HepG2 (cell line): ENCODE measurements around the gene ZNF446. TPM values are rescaled to one million over a fixed set of nuclear protein-coding genes. Genes with fewer than 3 reads are reported as not detected.

ENCODE experiments used
- CEBPG ChIP-seq: IDR thresholded peaks from 2 replicates; pipeline ENCODE4 v1.6.1; 2016
- DRAP1 ChIP-seq: IDR thresholded peaks from 2 replicates; pipeline ENCODE4 v1.6.1; 2016; ENCODE audit warnings: missing genetic modification reagents, missing compliant biosample characterization
- ELF4 ChIP-seq: sonication (generic); formaldehyde crosslinking; IDR thresholded peaks from 2 replicates; pipeline ENCODE4 v1.5.0; 2020; ENCODE audit warnings: missing genetic modification reagents, mild to moderate bottlenecking, moderate library complexity, borderline replicate concordance
- ETV5 ChIP-seq: IDR thresholded peaks from 2 replicates; pipeline ENCODE4 v1.6.1; 2018; ENCODE audit warnings: missing biosample characterization, missing genetic modification reagents, inconsistent platforms, borderline replicate concordance
- FOXP4 ChIP-seq: sonication (generic); formaldehyde crosslinking; IDR thresholded peaks from 2 replicates; pipeline ENCODE4 v1.4.0; 2020; ENCODE audit warnings: missing genetic modification reagents
- GLMP ChIP-seq: sonication (generic); formaldehyde crosslinking; IDR thresholded peaks from 2 replicates; pipeline ENCODE4 v1.9.0; 2021; ENCODE audit warnings: missing genetic modification reagents, mild to moderate bottlenecking, borderline replicate concordance
- MTF1 ChIP-seq: sonication (generic); formaldehyde crosslinking; IDR thresholded peaks from 2 replicates; pipeline ENCODE4 v1.5.0; 2020; ENCODE audit warnings: missing genetic modification reagents
- SOX6 ChIP-seq, 2 experiments: fragments of 450-650 bp in 1 of 2; sonication (generic) in 1 of 2; formaldehyde crosslinking in 1 of 2; IDR thresholded peaks; 2 replicates each; pipeline versions ENCODE4 v1.4.0 to v1.6.1; 2017 to 2020; ENCODE audit warnings: antibody characterized with exemption in 1 of 2, mild to moderate bottlenecking in 1 of 2, missing genetic modification reagents in 1 of 2
- TEAD2 ChIP-seq: sonication (generic); formaldehyde crosslinking; IDR thresholded peaks from 2 replicates; pipeline ENCODE4 v1.9.0; 2021; ENCODE audit warnings: missing genetic modification reagents
- ZNF337 ChIP-seq: sonication (generic); formaldehyde crosslinking; IDR thresholded peaks from 2 replicates; pipeline ENCODE4 v1.5.1; 2020; ENCODE audit warnings: missing genetic modification reagents, low read depth, mild to moderate bottlenecking, borderline replicate concordance
- ZNF367 ChIP-seq: sonication (generic); formaldehyde crosslinking; IDR thresholded peaks from 2 replicates; pipeline ENCODE4 v1.4.0; 2020; ENCODE audit warnings: missing genetic modification reagents, borderline replicate concordance
- ZNF567 ChIP-seq: sonication (generic); formaldehyde crosslinking; IDR thresholded peaks from 2 replicates; pipeline ENCODE4 v1.8.1; 2023; ENCODE audit warnings: mild to moderate bottlenecking, missing genetic modification reagents, borderline replicate concordance
- ZNF572 ChIP-seq: sonication (generic); formaldehyde crosslinking; IDR thresholded peaks from 2 replicates; pipeline ENCODE4 v1.5.1; 2020; ENCODE audit warnings: mild to moderate bottlenecking, missing genetic modification reagents
- ZNF639 ChIP-seq: conservative IDR thresholded peaks from 2 replicates; pipeline ENCODE4 v1.6.1; 2018; ENCODE audit warnings: missing genetic modification reagents
- ZNF674 ChIP-seq: sonication (generic); formaldehyde crosslinking; IDR thresholded peaks from 2 replicates; pipeline ENCODE4 v1.5.0; 2020; ENCODE audit warnings: low read depth, mild to moderate bottlenecking, missing genetic modification reagents
- ZNF710 ChIP-seq: sonication (generic); formaldehyde crosslinking; IDR thresholded peaks from 2 replicates; pipeline ENCODE4 v1.5.0; 2020; ENCODE audit warnings: mild to moderate bottlenecking, missing genetic modification reagents, borderline replicate concordance
- ZNF75D ChIP-seq: sonication (generic); formaldehyde crosslinking; IDR thresholded peaks from 2 replicates; pipeline ENCODE4 v1.8.1; 2023; ENCODE audit warnings: missing genetic modification reagents, mild to moderate bottlenecking, borderline replicate concordance
- polyA plus RNA-seq, 8 experiments: library from polyadenylated mRNA; depleted of rRNA in 3 of 8; stranded (reverse) in 7 of 8; unstranded in 1 of 8; fragments of >200 nt; fragmentation: Illumina TruSeq in 4 of 8; extraction: Trizol in 4 of 8; gene quantifications; 2 replicates each; pipeline versions ENCODE4 v1.2.1 to v1.2.3, GENCODE V29; 2011 to 2016; ENCODE audit warnings: low read depth in 4 of 8, missing spikeins in 1 of 8, mixed read lengths in 1 of 8; ENCODE audit not compliant: insufficient read depth in 1 of 8
- total RNA-seq, 5 experiments: library from RNA; depleted of rRNA; stranded (reverse); fragments of >200 nt; fragmentation: Illumina TruSeq; extraction: Trizol; gene quantifications; 2 replicates each; pipeline ENCODE4 v1.2.3, GENCODE V29; 2016; ENCODE audit warnings: low read depth in 1 of 5

The ZNF446 gene
- total and polyA plus RNA-seq, 2 of the 13 experiments (the other 11 are each of a cell fraction or from before 2014, with no cell fraction given), result 3.0 to 3.6 TPM

GRCh38 chr19:58519087-58519354, 42.9 kb downstream of the ZNF446 start (continued):
- TF ChIP-seq TEAD2 (CRISPR knock-in tag), result 0 out of 2 replicates have a peak, but pooled peaks have one; percentile 41
- 0 out of 2 replicates have a peak, but pooled peaks have one; percentile 1 for TF ChIP-seq ZNF567 (CRISPR knock-in tag)
- no peak for TF ChIP-seq ELF4
- TF ChIP-seq ZNF710 (CRISPR knock-in tag), result no peak
- TF ChIP-seq MTF1, result 0 out of 2 replicates have a peak, but pooled peaks have one; percentile 26
- TF ChIP-seq GLMP (CRISPR knock-in tag), result no peak
- TF ChIP-seq FOXP4 (CRISPR knock-in tag), result no peak
- no peak for TF ChIP-seq SOX6 (IDR thresholded peaks at IDR 0.05)
- TF ChIP-seq SOX6 (CRISPR knock-in tag; IDR thresholded peaks at IDR 0.05), result no peak
- TF ChIP-seq ZNF572 (CRISPR knock-in tag), result no peak; the same call in 1 of the 2 replicates
- TF ChIP-seq ZNF674 (CRISPR knock-in tag), result no peak
- no peak for TF ChIP-seq ZNF367 (CRISPR knock-in tag)
- peak; percentile 50; the same call in 1 of the 2 replicates for TF ChIP-seq ZNF75D (CRISPR knock-in tag)
- no peak for TF ChIP-seq ZNF337 (CRISPR knock-in tag)
- TF ChIP-seq ZNF639 (CRISPR knock-in tag), result no peak
- no peak for TF ChIP-seq CEBPG (CRISPR knock-in tag)
- TF ChIP-seq DRAP1 (CRISPR knock-in tag), result 0 out of 2 replicates have a peak, but pooled peaks have one; percentile 36
- 0 out of 2 replicates have a peak, but pooled peaks have one; percentile 13 for TF ChIP-seq ETV5 (CRISPR knock-in tag)
